GM12872 (cell line): ENCODE measurements around the gene TUBG2.

Source experiments
- TF ChIP-seq, protein P1 (sequence below): IDR thresholded peaks from 3 replicates; pipeline ENCODE4 v1.5.1; 2011; ENCODE audit warnings: low read depth, mild to moderate bottlenecking, low read length, moderate library complexity; ENCODE audit not compliant: insufficient read depth

TUBG2 gene

DNA sequence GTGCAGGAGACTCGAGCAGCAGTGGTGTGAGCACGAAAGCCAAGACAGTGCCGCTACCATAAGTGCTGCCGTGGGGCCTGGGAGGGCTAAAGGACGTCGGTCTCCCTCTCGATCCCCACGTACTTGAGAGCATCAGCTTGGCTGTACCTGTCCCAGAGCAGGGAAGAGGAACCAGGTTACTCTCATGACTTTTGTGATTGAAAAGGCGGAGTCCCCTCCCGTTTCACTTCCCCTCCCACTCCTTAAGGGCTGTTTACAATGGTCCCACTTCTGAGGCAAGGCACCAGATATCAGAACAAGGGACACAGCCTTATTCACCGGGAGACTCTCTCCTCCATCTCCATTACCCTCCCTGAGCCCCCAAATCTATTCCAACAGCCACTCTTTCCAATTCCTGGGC lies 43.4 kb downstream of the TUBG2 start:
- TF ChIP-seq, protein P1, sequence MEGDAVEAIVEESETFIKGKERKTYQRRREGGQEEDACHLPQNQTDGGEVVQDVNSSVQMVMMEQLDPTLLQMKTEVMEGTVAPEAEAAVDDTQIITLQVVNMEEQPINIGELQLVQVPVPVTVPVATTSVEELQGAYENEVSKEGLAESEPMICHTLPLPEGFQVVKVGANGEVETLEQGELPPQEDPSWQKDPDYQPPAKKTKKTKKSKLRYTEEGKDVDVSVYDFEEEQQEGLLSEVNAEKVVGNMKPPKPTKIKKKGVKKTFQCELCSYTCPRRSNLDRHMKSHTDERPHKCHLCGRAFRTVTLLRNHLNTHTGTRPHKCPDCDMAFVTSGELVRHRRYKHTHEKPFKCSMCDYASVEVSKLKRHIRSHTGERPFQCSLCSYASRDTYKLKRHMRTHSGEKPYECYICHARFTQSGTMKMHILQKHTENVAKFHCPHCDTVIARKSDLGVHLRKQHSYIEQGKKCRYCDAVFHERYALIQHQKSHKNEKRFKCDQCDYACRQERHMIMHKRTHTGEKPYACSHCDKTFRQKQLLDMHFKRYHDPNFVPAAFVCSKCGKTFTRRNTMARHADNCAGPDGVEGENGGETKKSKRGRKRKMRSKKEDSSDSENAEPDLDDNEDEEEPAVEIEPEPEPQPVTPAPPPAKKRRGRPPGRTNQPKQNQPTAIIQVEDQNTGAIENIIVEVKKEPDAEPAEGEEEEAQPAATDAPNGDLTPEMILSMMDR: no peak

DNA sequence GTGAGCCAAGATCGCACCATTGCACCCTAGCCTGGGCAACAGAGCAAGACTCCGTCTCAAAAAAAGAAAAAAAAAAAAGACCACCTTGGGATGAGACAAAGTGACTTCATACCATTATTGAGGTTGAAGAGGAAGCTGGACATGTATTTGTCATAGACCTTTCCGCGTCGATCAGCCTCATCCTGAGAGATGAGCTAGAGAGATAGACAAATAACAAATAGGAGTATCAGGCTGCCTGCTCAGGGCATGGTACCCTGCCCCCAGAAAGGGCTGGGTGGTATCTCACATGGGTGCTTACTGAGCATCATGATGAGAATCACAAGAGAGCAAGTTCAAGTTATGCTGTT lies 45.4 kb downstream of the TUBG2 start:
- TF ChIP-seq, protein P1: no peak

DNA sequence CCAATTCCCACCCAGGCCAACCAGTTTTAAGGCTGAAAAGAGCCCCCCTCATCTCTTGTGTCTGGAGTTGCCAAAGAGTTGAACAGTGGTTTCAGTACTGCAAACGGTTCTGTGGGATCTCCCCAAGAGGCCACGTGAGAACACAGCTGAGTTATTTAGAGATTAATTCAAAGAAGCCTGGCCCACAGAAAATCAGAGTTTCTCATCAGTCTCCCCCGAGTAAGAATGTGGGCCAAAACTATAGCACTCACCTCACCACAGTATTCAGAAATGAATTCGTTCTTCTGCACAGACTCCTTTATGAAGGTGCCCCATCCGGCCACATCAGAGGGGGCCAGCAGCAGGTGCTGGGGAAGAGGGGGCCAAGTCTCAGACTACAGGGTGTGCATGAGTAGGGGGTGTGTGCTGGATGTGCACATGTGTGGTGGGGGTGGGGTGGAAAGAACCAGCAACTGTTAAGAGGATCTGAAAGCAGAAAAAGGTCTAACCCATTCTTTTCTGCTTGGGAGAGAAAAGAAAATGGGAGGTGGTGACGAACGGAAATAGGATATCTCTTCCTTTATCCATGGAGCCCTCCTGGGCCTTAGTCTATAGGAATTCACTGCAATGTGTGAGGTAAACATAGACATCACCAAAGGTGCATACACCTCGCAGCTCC lies 45.9 kb downstream of the TUBG2 start:
- TF ChIP-seq, protein P1: no peak

DNA sequence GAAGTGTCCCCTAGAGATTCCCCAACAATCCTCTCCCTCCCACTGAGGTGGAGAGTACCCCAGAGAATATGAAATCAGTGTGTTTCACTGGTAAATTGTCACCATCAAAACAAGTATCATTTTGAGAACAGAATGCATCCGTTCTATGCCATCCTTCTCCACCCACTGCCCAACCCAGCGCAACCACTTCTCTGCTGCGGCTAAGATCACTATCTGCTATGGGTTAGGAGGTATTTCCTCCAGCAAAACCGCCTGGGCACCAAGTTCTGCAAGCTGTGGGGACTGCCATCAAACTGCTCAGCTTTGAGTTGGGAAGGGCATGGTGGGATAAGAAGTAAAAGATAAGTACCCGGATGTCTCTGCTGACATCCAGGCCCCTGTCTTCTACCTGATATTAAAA lies 47.6 kb downstream of the TUBG2 start:
- TF ChIP-seq, protein P1: no peak

DNA sequence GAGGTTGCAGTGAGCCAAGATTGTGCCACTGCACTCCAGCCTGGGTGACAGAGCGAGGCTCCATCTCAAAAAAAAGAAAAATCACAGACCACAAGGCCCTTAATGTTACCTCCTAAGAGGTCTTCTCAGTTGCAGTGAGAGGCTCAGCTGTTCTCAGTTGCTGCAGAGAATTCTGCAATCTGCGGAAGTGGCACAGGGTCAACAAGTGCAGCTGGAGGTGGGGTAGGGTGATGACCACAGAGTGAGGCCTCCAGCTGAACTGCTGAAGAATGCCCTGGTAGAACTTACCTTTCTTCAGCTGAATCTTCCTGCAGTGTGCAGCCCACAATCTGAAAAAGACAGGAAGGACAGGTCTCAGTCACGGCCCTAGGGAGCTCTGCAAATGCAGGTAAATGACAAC lies 49.5 kb downstream of the TUBG2 start:
- TF ChIP-seq, protein P1: no peak

DNA sequence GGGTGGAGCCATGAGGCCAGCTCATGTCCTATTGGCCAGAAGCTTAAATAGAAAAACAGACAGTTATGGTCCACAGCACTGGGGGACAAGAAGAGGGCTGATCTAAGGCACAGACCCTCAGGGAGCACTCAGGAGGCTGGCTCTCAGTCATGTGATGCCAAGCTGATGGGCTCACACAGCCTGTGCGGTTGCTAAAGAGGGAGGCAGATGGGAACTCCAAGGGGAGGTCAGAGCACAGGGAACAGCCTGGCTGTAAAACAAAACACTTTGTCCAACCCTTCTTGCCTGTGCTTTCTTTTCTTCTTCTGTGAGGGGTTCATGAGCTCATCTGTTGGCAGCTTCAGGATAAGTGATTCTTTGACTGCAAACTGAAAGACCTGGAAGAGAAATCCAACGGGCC lies 50.5 kb downstream of the TUBG2 start:
- TF ChIP-seq, protein P1: no peak
